NCI-H2227 treated with DMSO at 0.1 percent for 48 hours (cell line): ENCODE data around the gene CSNK1G2.
"Not testable (repeated sequence)": the region's sequence is repeated elsewhere in the genome, so short reads cannot be mapped to it uniquely, and the experiment has no call there.

Experiments used
- DNase-seq: peaks from one replicate; lab custom pipeline; 2025; lab: John Stamatoyannopoulos, UW

CSNK1G2 gene

DNA sequence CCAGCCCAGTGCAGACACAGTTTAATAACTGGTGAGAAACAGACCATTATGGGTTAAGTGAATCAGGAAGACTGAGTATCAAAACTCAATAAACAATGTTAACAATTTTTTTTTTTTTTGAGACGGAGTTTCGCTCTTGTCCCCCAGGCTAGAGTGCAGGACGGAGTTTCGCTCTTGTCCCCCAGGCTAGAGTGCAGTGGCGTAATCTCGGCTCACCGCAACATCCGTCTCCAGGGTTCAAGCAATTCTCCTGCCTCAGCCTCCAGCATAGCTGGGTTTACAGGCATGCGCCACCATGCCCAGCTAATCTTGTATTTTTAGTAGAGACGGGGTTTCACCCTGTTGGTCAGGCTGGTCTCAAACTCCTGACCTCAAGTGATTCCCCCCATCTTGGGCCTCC lies 47.5 kb downstream of the CSNK1G2 start:
- DNase-seq = not testable (repeated sequence)

DNA sequence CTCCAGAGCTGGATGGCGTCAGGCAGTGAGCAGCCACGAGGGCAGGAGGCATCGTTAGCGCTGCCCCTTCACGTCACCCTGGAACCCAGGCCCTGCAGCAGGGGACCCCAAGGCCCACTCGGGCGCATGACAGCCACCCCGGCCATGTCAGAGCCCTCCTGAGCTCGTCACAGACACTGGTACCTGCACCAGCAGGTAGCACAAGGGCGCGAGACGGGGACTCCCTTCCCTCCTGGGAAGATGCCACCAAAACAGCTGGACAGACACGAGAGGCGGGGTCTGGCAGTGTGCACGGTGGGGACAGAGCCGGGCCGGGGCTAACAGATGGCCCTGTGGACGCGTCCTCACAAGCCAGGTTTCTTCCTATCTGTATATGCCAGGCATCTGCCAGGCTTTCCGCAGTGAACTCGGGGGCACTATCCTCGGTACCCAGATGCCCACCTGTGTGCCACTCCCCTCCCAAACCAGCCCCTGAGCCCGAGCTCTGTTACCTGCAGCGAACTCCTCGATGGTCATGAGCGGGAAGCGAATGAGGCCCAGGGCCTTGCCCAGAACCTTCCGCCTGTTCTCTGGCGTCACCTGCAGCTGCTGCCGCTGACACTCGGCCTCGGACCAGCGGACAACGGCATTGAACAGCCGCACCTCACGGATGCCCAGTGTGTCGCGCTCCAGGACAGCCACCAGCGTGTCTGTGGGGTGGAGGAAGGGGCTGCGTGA lies 48.7 kb downstream of the CSNK1G2 start:
- DNase-seq = no peak

DNA sequence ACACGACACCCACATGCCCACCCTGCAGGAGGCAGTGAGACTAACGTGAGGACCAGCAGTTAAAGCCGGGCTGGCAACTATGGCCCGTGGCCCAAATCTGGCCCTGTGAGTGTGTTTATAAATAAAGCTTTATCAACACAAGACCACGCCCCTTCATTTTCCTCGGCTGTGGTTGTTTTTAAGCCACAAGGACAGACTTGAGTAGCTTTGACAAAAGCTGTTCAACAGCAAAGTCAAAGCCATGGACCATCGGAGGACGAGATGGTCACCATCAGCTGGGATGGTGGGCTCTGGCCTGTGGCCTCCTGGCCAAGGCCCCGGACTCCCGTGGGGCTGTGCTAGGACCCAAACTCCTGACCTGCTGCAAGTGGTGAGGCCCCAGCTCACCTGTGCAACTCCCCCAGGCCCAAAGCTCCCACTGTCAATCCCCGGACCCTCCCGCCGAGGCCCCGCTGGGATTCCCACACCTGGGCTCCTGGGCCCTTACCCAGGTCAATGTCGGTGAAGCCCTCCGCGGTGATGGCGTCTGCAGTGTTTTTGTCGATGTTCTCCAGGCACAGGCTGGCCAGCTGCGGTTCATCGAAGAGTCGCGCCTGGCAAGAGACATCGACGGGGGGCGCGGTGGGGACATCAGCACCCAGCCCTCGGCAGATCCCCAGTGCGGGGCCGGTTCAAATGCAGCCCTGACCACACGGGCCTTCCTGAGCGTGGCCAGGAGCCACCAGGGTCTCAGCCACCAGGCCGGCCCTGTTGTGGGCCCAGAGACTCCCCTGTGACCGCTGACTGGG lies 49.5 kb downstream of the CSNK1G2 start:
- no peak for DNase-seq

DNA sequence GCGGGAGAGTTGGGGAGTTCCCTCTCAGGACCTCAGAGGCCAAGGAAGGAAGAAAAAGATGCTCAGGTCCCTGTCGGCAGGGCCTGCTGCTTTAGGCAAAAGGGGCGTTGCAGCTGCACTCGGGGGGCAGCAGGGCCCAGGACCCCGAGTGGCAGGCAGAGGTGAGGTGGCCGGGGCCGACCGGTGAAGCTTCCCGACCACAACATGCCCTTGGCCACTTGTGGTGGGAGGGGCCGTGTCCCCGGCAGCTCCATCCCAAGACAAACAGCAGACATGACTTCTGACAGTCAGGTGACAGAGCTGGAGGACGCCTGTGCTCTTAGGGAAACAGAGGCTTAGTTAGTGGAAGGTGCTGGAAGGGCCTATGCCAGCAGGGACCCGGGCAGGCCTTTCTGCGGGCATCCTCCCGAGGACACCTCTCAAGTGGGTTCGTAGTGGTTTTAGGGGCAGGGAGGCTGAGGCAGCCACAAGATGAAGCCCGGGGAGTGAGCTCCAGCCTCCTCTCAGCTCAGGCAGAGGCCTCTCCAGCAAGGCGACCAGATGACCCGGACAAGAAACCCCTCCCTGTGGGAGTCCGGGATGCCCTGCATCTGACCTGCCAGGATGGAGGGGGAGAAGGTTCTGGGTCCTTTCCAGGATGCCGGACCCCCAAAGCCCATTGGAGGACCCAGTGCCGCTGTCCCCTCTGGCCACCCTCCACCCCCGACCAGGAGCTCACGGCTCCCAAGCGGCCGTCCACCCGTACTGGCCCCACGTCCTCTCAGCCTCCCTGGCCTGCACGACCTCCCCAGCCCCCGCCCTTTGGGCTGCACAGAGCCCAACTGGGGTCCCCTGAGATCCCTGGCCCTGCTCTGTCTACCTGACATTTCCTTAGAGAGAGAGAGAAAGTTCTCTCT lies 50.3 kb downstream of the CSNK1G2 start:
- DNase-seq = no peak

DNA sequence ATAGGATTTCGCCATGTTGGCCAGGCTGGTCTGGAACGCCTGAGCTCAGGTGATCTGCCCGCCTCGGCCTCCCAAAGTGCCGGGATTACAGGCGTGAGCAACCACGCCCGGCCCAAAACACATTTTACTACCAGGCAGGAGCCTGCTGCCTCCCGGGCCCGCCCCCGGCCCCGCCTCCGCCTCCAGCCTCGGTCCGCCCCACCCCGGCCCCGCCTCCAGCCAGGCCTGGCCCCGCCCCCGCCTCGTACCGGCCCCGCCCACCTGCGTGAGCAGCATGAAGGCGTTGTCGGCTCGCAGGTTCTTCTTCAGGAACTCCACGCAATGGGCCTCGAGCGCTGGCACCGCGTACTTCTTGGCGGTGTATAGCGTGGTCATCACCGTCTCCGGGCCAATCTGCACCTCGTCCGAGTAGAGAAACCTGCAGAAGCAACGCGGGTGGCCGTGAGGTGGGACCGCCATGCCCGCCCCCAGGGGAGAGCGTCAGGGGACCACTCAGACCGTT lies 51.8 kb downstream of the CSNK1G2 start:
- no peak for DNase-seq

DNA sequence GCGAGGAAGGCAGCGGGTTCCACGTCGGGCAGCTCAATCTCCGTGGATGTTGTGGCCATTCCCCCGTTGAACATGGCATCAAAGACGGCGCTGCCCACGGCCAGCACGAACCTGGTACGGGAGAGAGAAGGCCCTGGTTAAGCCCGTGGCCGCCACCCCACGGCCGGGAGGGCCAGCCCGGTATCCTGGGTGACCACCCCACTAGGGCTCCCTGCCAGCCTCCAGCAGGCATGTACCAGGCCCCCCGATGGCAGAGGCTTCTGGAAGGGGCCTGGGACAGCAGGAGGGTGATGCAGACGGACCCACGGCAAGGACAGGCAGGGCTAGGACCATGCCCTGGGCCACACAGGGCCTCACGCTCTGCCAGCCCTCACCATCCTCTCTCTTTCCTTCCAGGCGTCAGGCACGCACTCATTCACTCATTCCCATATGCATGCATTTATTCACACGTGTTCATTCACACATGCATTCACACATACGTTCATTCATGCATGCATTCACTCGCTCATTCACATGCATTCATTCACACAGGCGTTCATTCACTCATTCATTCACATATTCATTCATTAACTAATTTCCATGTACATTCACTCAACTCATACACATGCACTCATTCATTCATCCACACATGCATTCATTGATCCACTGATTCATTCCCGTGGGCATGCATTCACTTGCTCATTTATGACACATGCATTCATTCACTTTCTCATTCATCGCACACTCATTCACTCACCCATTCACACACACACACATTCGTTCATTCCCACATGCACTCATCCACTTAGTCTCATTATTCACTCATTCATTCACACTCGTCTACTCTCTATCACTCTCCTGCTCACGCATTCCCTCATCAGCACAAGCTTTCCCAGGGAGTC lies 56.6 kb downstream of the CSNK1G2 start:
- no peak for DNase-seq

DNA sequence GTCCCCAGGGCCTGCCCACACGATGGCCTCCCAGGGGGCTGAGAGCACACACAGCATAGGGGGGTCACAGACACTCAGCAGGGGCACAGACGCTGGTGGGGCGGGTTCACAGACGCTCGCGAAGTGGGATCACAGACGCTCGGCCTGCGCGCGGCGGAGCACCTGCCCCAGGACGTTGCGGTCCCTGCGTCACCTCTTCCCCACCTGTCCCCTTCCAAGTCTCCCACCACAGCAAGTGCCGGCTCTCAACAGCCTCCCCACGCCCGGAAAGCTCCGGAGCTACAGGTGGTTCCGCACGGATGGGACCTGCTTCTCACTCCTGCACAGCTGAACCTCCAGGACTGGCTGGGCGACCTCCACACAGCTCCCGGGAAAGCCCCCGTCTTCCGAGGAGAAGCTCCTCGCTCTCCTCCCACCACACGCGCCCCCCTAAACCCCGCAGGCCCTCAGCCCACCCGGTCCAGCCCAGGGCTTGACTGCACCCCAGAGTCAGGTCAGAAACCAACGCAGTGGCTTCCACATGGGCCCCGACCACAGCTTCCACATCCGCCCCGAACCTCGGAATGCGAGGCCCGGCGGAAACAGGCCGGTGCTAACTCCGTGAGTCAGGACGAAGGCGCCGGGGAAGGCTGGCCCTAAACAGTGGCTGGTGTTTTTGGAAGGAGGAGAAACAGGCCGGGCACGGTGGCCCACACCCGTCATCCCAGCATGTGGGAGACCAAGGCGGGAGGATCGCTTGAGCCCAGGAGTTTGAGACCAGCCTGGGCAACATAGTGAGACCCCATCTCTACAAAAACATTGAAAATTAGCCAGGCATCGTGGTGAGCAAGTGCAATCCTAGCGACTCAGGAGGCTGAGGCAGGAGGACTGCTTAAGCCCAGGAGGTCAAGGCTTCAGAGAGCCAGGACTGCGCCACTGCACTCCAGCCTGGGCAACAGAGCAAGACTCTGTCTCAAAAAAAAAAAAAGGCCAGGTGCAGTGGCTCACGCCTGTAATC lies 58.0 kb downstream of the CSNK1G2 start:
- DNase-seq = no peak

DNA sequence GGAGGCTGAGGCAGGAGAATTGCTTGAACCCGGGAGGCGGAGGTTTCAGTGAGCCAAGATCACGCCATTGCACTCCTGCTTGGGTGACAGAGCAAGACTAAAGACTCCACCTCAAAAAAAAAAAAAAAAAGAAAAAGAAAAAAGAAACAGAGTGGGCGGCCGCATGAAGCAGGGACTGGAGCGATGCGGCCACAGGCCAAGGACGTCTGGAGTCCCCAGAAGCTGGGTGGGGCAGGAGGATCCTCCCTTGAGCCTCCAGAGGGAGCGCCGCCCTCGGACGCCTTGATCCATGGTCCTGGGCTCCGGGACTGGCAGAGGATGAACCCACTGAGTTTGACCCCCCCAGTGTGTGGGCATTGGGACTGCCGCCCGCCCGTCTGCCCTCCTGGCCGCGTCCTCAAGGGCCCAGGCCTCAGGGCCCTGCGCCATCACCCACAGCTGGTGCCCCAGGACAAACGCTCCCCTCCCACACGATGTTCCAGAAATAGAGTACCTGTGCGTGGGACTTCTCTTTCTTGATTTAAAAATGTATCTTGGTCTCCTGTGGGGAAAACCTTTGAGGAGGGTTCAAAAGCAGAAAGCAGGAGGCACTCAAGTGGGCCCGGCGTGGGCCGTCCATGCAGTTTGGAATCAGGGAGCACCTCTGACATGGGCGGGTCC lies 59.0 kb downstream of the CSNK1G2 start:
- DNase-seq = no peak

DNA sequence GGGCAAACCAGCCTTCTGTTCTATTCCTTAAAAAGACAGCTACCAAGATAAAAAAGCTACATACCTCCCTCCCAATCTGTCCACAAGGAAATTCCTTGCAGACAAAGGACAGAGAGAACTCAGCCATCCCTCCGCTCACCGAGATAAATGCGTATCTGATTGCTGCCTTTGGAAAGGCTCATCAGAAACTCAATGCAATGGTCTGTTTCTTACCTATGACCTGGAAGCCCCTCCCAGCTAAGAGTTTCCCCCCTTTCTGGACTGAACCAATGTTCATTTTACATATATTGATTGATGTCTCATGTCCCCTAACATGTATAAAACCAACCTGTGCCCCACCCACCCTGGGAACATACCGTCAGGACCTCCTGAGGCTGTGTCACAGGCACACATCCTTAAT lies 62.9 kb downstream of the CSNK1G2 start:
- no peak for DNase-seq

DNA sequence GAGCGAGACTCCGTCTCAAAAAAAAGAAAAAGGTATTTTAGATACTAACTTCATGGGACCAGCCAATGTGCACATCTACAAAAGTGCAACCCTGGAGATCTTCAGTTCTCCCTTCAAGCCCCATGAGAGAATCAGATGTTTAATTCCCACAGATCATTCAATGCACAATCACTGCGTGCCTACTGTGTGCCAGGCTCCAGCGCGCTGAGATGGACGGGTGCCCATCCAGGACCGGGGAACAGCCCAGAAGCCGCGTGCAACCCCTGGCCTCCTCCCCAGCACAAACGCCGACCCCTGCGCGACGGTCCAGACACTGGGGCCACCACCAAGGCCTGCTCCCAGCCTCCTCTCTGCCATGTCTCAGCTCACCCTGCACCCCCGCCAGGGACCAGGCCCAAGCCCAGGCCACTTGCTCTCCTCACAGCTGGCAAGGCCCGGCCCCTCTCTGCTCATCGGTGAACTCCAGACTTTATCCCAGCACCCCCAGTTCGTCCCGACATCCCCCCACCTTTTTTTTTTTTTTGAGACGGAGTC lies 69.2 kb downstream of the CSNK1G2 start:
- DNase-seq = no peak

DNA sequence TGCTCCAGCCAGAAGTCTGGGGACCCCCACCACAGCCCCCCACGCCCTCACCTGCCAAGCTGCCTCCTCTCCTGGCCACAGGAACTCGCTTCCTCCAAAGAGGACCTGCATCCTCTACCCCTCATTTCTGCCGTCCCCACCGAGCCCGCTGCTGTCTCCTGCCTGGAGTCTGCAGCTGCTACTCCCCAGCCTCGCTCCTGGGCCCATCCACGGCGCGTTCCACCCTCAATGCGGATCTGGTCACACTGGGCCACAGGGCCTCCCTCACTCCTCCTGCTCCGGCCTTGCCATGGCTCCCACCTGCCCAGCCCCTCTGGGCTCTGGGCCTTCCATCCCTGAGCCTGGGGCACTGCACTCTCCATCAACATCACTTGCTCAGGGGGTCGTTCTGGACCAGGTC lies 70.2 kb downstream of the CSNK1G2 start:
- DNase-seq = no peak

DNA sequence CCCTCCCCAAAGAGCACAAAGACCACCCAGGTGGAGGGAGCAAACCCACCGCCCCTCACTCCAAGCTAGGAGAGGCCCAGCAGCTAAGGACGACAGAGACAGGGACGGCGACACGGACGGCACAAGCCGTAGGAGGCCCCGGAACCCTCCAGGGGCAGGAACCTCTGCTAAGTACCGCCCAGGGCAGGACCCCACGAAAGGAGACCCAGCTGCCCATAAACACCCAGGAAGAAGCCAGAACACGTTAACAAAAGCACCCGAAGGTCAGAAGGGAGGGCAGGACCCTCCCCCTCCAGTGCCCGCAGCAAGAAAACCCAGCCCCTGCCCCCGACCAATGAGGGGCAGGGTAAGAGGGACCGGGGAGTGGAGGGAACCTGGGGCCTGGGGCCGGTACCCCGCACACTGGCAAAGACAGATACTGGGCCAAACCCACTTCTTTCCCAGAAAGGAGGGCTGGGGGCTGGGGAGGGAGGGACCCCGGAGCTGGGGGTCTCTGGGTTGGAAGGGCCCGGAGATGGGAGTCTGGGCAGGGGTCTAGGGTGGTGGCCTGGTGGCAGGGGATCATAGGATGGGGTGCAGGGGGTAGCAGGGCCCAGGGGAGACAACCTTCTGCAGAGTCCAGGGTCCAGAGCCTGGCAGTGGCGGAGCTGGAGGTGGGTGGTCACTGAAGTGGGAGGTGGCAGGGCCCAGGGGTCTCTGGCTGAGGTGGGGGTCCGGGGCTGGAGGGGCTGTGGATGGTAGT lies 72.1 kb downstream of the CSNK1G2 start:
- DNase-seq = no peak

DNA sequence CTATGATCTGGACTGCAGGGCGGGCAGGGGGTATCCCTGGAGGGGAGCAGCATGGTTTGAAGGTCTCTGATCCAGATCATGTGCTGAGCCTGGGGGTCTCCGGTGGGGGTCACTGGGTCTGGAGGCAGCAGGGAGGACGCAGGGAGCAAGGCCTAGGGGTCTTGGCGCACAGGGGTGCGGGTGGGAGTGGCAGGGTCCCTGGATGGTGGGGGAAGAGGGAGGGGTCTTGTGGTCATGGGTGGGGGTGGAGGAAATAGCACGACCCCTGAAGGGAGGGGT lies 72.7 kb downstream of the CSNK1G2 start:
- DNase-seq = no peak

DNA sequence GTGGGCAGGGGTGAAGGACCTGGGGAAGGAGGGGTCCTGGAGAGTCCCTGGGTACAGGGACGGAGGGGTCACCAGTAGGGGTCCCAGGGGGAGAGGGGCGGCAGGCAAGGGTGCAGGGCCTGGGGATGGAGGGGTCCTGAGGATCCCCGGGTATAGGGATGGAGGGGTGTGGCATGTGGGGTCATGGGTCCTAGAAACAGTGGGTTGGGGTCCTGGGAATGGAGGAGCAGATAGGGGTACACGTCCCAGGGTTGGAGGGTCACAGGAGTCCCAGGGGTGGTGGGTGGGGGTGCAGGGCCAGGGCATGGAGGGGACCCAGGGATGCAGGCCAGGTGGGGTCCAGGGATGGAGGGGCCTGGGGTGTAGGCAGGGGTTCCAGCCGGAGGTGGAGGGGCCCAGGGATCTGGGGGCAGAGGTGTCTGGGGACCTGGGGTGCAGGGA lies 73.2 kb downstream of the CSNK1G2 start:
- no peak for DNase-seq

DNA sequence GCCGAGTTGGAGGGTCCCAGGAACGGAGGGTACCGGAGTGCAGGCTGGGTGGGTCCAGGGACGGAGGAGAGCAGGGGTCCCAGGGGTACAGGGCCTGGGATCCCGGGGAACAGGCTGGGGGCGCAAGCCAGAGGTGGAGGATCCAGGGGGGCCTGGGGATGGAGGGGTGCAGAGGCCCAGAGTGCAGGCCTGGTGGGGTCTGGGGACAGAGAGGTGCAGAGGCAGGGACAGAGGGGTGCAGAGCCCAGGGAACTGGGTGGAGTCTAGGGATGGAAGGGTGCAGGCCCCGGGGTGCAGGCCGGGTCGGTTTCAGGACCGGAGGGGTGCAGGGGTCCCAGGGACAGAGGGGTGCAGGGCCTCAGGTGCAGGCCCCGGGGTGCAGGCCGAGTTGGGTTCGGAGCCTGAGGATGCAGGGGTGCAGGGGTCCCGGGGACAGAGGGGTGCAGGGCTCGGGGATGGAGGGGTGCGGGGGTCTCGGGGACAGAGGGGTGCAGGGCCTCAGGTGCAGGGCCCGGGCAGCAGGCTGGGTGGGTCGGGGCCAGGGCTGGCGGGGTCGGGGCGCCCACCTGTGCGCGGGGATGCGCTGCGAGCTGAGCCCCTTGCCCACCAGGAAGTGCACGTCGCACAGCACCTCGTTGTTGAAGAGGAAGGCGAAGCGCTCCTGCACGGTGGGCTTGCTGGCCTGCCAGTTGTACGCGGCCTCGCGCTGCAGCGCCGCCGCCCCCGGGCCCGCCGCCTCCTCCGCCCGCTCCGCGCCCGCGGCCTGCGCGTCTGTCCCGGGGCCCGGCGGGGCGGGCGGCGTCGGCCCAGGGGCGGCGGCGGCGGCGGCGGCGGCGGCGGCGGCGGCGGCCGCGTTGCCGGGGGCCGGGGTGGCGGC lies 74.0 kb downstream of the CSNK1G2 start:
- DNase-seq = peak; percentile 2

DNA sequence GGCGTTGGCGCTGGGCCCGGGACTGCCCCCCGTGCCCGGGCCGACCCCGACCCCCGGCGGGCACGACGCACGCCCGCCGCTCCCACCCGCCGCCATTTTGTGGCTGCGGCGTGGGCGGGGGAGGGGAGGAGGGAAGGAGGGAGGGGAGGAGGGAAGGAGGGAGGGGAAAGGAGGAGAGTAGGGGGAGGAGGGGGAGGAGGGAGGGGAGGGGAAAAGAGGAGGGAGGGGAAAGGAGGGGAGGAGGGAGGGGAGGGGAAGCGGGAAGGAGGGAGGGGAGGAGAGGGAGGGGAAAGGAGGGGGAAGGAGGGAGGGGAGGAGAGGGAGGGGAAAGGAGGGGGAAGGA lies 74.6 kb downstream of the CSNK1G2 start, which contains the start of gene BTBD2:
Gene BTBD2, minus strand, starts transcription at position 107 of the 343 bp plus-strand sequence. Its CDS starts 11 bp downstream, at position 96.
- DNase-seq = no peak

DNA sequence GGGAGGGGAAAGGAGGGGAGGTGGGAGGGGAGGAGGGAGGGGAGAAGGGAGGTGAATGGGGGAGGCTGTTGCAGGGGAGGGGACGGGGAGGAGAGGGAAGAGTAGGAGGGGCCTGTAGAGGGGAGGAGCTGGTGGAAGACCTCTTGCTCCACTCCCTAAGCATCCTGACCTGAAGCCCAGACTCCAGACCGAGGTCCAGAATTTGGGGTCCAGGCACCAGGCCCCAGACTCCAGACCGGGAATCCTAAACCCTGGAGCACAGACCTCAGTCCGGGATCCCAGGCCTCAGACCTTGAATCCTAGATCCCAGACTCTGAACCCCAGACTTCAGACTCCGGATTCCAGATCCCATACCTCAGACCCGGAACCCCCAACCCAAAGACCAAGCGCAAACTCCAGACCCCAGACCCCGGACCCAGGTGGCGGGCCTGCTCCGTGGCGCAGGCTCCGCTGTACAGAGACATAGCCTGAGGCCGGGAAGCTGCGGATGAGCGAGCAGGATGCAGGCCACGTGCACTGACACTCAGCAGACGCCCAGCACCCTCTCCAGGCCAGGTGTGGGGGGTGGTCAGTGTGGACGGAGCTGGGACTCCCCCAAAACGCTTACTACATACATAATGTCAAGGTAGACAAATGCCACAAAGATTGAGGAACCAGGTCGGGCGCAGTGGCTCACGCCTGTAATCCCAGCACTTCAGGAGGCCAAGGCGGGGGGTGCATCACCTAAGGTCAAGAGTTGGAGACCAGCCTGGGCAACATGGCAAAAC lies 75.3 kb downstream of the CSNK1G2 start:
- DNase-seq = peak; percentile 14
